Loucy (cell line): ENCODE results near the gene LBH.

Experiments used
- H2AFZ ChIP-seq: fragments of 200-600 bp; sonication (generic); 2 replicates; pipeline ENCODE4 v1.6.0; 2016; ENCODE audit warnings: antibody characterized with exemption, mild to moderate bottlenecking, low read length, moderate library complexity
- H3F3A ChIP-seq: fragments of 200-600 bp; 2 replicates; pipeline ENCODE4 v1.6.0; 2016; ENCODE audit warnings: antibody characterized with exemption, low read depth, mild to moderate bottlenecking
- H3K27me3 ChIP-seq: fragments of 200-600 bp; sonication (generic); 2 replicates; pipeline ENCODE4 v1.6.1; 2014; ENCODE audit warnings: low read length, mild to moderate bottlenecking; ENCODE audit not compliant: insufficient read depth, poor library complexity, severe bottlenecking
- H3K36me3 ChIP-seq: fragments of 200-600 bp; sonication (generic); 2 replicates; pipeline ENCODE4 v1.6.1; 2016; ENCODE audit warnings: low read length; ENCODE audit not compliant: insufficient read depth
- H3K4me1 ChIP-seq: fragments of 200-600 bp; sonication (generic); 2 replicates; pipeline ENCODE4 v1.5.1; 2014; ENCODE audit warnings: low read length, mild to moderate bottlenecking; ENCODE audit not compliant: insufficient read depth, poor library complexity, severe bottlenecking
- H3K4me2 ChIP-seq: fragments of 200-600 bp; sonication (generic); 2 replicates; pipeline ENCODE4 v1.6.0; 2014; ENCODE audit warnings: antibody characterized with exemption, low read length, low read depth, mild to moderate bottlenecking; ENCODE audit not compliant: poor library complexity, severe bottlenecking
- H3K4me3 ChIP-seq: fragments of 200-600 bp; sonication (generic); 2 replicates; pipeline ENCODE4 v1.5.1; 2014; ENCODE audit warnings: low read length, mild to moderate bottlenecking, mixed read lengths; ENCODE audit not compliant: poor library complexity, severe bottlenecking
- H3K79me2 ChIP-seq: fragments of 200-600 bp; sonication (generic); 2 replicates; pipeline ENCODE4 v1.6.1; 2014; ENCODE audit warnings: low read length; ENCODE audit not compliant: insufficient read depth
- H3K9ac ChIP-seq: fragments of 200-600 bp; sonication (generic); 2 replicates; pipeline ENCODE4 v1.6.0; 2014; ENCODE audit warnings: mild to moderate bottlenecking, low read depth, low read length, moderate library complexity; ENCODE audit not compliant: poor library complexity, severe bottlenecking
- H3K9me2 ChIP-seq: fragments of 200-600 bp; sonication (generic); replicated peaks from 2 replicates; pipeline ENCODE4 v1.6.1; 2016; ENCODE audit warnings: low read depth, low read length, mixed read lengths
- H3K9me3 ChIP-seq: fragments of 200-600 bp; sonication (generic); 2 replicates; pipeline ENCODE4 v1.6.1; 2014; ENCODE audit warnings: mild to moderate bottlenecking, antibody characterized with exemption, low read length, low read depth; ENCODE audit not compliant: insufficient read depth
- H4K20me1 ChIP-seq: fragments of 200-600 bp; sonication (generic); 2 replicates; pipeline ENCODE4 v1.6.0; 2014; ENCODE audit warnings: antibody characterized with exemption, low read length, mild to moderate bottlenecking; ENCODE audit not compliant: insufficient read depth, poor library complexity, severe bottlenecking
- CTCF ChIP-seq: fragments of 200-600 bp; sonication (generic); conservative IDR thresholded peaks from 2 replicates; pipeline ENCODE4 v1.5.1; 2014; ENCODE audit warnings: mild to moderate bottlenecking, antibody characterized with exemption, low read length
- EZH2phosphoT487 ChIP-seq: fragments of 200-600 bp; IDR thresholded peaks from 2 replicates; pipeline ENCODE4 v1.6.1; 2018; ENCODE audit warnings: antibody characterized with exemption, mild to moderate bottlenecking, moderate library complexity, borderline replicate concordance

Gene LBH

GRCh38 chr2:30194421-30194820 is 36.9 kb upstream of the LBH start:
- Histone ChIP-seq H3K4me2 (no peak overlapping the region), H3K79me2 (no peaks in the 10 kb centered on the region), H3K9me3 (no peaks in the 10 kb centered on the region), H3K36me3 (no peaks in the 10 kb centered on the region), H3K9ac (no peak overlapping the region), H3F3A (no peaks in the 10 kb centered on the region), H2AFZ (no peak overlapping the region), H4K20me1 (no peaks in the 10 kb centered on the region), H3K27me3 (no peaks in the 10 kb centered on the region), H3K9me2 (no peaks in the 10 kb centered on the region), H3K4me3 (no peak overlapping the region), H3K4me1 (no peaks in the 10 kb centered on the region)
- no peak for TF ChIP-seq EZH2phosphoT487
- no peak for TF ChIP-seq CTCF

- Histone ChIP-seq H3K36me3 (no peaks in the 10 kb centered on the region), H3K9me3 (no peaks in the 10 kb centered on the region), H3K4me1 (no peaks in the 10 kb centered on the region), H2AFZ (no peak overlapping the region), H3K9ac (no peak overlapping the region), H3K9me2 (no peaks in the 10 kb centered on the region), H3K79me2 (no peaks in the 10 kb centered on the region), H3K4me2 (no peak overlapping the region), H4K20me1 (no peaks in the 10 kb centered on the region), H3K27me3 (no peaks in the 10 kb centered on the region), H3F3A (no peaks in the 10 kb centered on the region), H3K4me3 (no peak overlapping the region)
- TF ChIP-seq CTCF (no peak), EZH2phosphoT487 (no peak)
Observed at GRCh38 chr2:30195016-30195415, 36.3 kb upstream of the LBH start.

- Histone ChIP-seq H3K79me2 (no peaks in the 10 kb centered on the region), H3K9ac (no peak overlapping the region), H3K27me3 (no peaks in the 10 kb centered on the region), H3K4me3 (no peak overlapping the region), H2AFZ (no peak overlapping the region), H3K9me2 (no peaks in the 10 kb centered on the region), H3K4me1 (no peaks in the 10 kb centered on the region), H3F3A (no peaks in the 10 kb centered on the region), H3K36me3 (no peaks in the 10 kb centered on the region), H4K20me1 (no peaks in the 10 kb centered on the region), H3K9me3 (no peaks in the 10 kb centered on the region), H3K4me2 (no peak overlapping the region)
- TF ChIP-seq EZH2phosphoT487 (no peak), CTCF (peak; percentile 40)
Observed at GRCh38 chr2:30197570-30198192, 33.7 kb upstream of the LBH start.
